Breast epithelium (tissue), 4 donors: ENCODE measurements around the gene MAGEF1. TPM values are rescaled to one million over a fixed set of nuclear protein-coding genes. Genes with fewer than 3 reads are reported as not detected.

Experiments used
- DNase-seq, 2 donors: peaks; one replicate each; pipeline ENCODE4 v3.0.0-alpha.2; 2019; ENCODE audit warnings: low spot score in 2 of 2
- H3K27ac ChIP-seq, 2 donors: fragments of 200-600 bp; sonication (generic) in 1 of 2; one replicate each; pipeline ENCODE4 v1.5.1; 2016 to 2019; ENCODE audit warnings: mild to moderate bottlenecking in 1 of 2
- H3K27me3 ChIP-seq, 2 donors: fragments of 200-600 bp; sonication (generic) in 1 of 2; one replicate each; pipeline versions ENCODE4 v1.5.1 to v1.6.0; 2017 to 2019; ENCODE audit warnings: control low read depth in 1 of 2, mild to moderate bottlenecking in 1 of 2
- H3K36me3 ChIP-seq: fragments of 200-600 bp; one replicate; pipeline ENCODE4 v1.5.1; 2019
- H3K4me1 ChIP-seq, 2 donors: fragments of 200-600 bp; sonication (generic); one replicate each; pipeline ENCODE4 v1.5.1; 2016 to 2019; ENCODE audit warnings: control low read depth in 1 of 2
- H3K4me3 ChIP-seq, 3 donors: fragments of 200-600 bp; sonication (generic); 1 replicate in 2 of 3; 2 replicates in 1 of 3; pipeline ENCODE4 v1.5.1; 2016 to 2019; ENCODE audit warnings: mild to moderate bottlenecking in 3 of 3, moderate library complexity in 2 of 3
- H3K9me3 ChIP-seq, 2 donors: fragments of 200-600 bp; sonication (generic) in 1 of 2; one replicate each; pipeline ENCODE4 v1.5.1; 2016 to 2019; ENCODE audit warnings: control low read depth in 1 of 2
- CTCF ChIP-seq, 3 donors: fragments of 450-650 bp; IDR thresholded peaks; one replicate each; pipeline ENCODE4 v1.5.1; 2016 to 2017; ENCODE audit warnings: antibody characterized with exemption in 3 of 3, mild to moderate bottlenecking in 3 of 3, moderate library complexity in 3 of 3
- POLR2A ChIP-seq: fragments of 450-650 bp; IDR thresholded peaks from one replicate; pipeline ENCODE4 v1.6.1; 2016; ENCODE audit warnings: antibody characterized with exemption, mild to moderate bottlenecking, moderate library complexity
- POLR2AphosphoS5 ChIP-seq, 3 donors: sonication (generic); formaldehyde crosslinking; IDR thresholded peaks; one replicate each; pipeline ENCODE4 v1.6.1; 2017; ENCODE audit warnings: antibody characterized with exemption in 3 of 3
- intact Hi-C: fragments of 100-400 bp; cut with DNase I; formaldehyde crosslinking; loops from one replicate; pipeline ENCODE4 v1.15.1; 2023; ENCODE audit warnings: low total_unique reads
- total RNA-seq, 3 donors: library from RNA; depleted of rRNA; stranded (reverse); fragments of >200 nt; gene quantifications; one replicate each; pipeline ENCODE4 v1.1.0, GENCODE V29; 2016

MAGEF1 gene
- total RNA-seq, 3 donors from 2014 or later: 16.5 to 40.4 (median 38.3) TPM

DNA sequence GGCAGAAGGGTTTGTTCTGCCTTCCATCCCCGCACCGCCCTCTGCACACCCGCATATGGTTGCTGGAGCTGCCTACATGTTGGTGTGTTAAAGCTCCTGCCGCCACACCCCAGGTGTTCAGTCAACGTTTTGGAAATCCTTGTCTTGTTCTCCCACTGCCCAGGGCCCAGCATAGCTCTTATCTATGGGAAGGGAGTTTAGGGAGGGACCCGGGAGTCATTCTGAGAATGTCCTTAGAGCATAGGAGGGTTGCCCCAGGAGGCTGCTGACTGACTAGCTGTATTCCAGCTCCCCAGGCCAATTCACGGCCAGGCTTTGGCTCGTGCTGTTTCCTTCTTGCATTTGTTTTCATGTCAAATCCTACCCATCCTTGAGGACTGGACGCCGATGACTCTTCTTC, 46.8 kb downstream of the MAGEF1 start:
- no peaks in the 10 kb centered on the region for H3K27me3 ChIP-seq
- DNase-seq: no peak
- TF ChIP-seq CTCF (IDR thresholded peaks at IDR 0.05): no peak
- no peak for TF ChIP-seq POLR2A
- TF ChIP-seq POLR2AphosphoS5 (IDR thresholded peaks at IDR 0.05): no peak
- H3K36me3 ChIP-seq: no peaks in the 10 kb centered on the region
- no peaks in the 10 kb centered on the region for H3K9me3 ChIP-seq
- no peak overlapping the region for H3K4me3 ChIP-seq
- no peak overlapping the region for H3K27ac ChIP-seq
- intact Hi-C loops: no loop called here
- H3K4me1 ChIP-seq: no peaks in the 10 kb centered on the region

- TF ChIP-seq POLR2AphosphoS5 (IDR thresholded peaks at IDR 0.05): no peak
- TF ChIP-seq CTCF (IDR thresholded peaks at IDR 0.05): no peak
- no peak for TF ChIP-seq POLR2A
- Histone ChIP-seq H3K36me3 (no peaks in the 10 kb centered on the region), H3K4me3 (no peak overlapping the region), H3K27ac (no peak overlapping the region), H3K9me3 (no peaks in the 10 kb centered on the region), H3K27me3 (no peaks in the 10 kb centered on the region), H3K4me1 (no peaks in the 10 kb centered on the region)
- no peak for DNase-seq
- intact Hi-C loops: no loop called here
Measured at GRCh38 chr3:184663756-184664155, 48.1 kb downstream of the MAGEF1 start.

DNA sequence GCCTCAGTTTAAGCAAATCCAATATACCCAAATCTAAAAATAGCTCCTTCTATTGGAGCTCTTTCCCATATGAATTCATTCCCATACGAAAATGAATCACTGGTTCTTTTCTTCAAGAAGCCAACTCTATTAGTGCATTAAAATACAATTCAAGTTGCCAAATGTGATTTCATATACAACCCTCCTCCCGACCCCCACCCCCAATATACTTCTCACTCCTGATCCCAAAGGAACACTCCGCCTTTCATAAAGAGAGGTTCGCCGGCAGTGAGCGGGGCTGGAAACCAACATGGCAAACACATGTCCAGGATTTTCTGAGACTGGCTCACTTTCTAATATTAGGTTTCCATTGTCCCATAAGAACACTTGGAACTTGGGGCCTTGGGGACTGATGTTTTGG, 48.5 kb downstream of the MAGEF1 start:
- Histone ChIP-seq H3K36me3 (no peaks in the 10 kb centered on the region), H3K4me1 (no peaks in the 10 kb centered on the region), H3K9me3 (no peaks in the 10 kb centered on the region), H3K4me3 (no peak overlapping the region), H3K27me3 (no peaks in the 10 kb centered on the region), H3K27ac (no peak overlapping the region)
- TF ChIP-seq POLR2AphosphoS5 (IDR thresholded peaks at IDR 0.05) (no peak), POLR2A (no peak), CTCF (IDR thresholded peaks at IDR 0.05) (no peak)
- intact Hi-C loops: no loop called here
- no peak for DNase-seq

DNA sequence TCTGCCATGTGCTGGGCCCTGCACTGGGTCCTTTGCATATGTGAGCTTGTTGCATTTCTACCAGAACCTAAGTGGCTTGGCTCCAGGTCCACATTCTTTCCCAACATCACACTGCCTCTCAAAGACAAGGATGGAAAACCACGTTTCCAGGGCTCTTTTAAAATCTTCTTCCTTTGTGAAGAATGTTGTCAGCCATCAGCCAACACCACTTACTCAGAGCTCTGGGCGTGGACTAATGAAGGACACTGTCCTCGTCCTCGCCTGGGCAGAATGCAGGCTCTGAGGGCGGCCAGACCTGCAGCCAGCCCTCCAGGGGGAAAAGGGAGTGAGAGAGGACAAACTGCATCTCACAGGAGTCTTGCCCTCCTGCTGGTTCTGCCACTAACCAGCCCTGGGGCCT, 49.7 kb downstream of the MAGEF1 start:
- intact Hi-C loops: no loop called here
- TF ChIP-seq POLR2A (no peak), CTCF (IDR thresholded peaks at IDR 0.05) (no peak), POLR2AphosphoS5 (IDR thresholded peaks at IDR 0.05) (no peak)
- H3K9me3 ChIP-seq: no peaks in the 10 kb centered on the region
- peak overlapping the region in 1 of 2 donors; percentile 33 for H3K27ac ChIP-seq
- H3K36me3 ChIP-seq: no peaks in the 10 kb centered on the region
- no peaks in the 10 kb centered on the region for H3K4me1 ChIP-seq
- no peak overlapping the region for H3K4me3 ChIP-seq
- no peak for DNase-seq
- no peaks in the 10 kb centered on the region for H3K27me3 ChIP-seq

DNA sequence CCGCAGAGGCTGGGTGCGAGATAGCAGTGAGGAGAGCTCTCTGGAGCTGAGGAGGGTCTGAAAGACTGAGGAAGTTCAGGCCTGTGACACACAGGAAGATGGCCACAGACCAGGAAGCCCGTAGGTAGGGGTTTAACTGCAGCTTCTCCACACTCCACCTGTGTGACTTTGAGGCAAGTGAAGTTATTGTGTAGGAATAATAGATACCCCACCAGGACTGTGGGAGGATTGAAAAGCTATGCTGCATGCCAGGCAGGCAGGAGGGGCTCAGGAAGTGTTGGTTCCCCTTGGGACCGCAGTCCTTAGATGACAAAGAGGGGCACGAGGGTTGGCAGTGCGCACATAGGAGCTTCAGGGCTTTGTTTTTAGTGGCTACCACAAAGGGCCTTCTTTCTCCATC, 50.9 kb downstream of the MAGEF1 start:
- intact Hi-C loops: no loop called here
- TF ChIP-seq POLR2AphosphoS5 (IDR thresholded peaks at IDR 0.05) (no peak), CTCF (IDR thresholded peaks at IDR 0.05) (no peak), POLR2A (no peak)
- H3K27me3 ChIP-seq: no peaks in the 10 kb centered on the region
- no peaks in the 10 kb centered on the region for H3K36me3 ChIP-seq
- peaks cover 2 to 5% of the 10 kb centered on the region in 2 donors for H3K4me1 ChIP-seq
- no peak overlapping the region for H3K4me3 ChIP-seq
- H3K27ac ChIP-seq: no peak overlapping the region
- H3K9me3 ChIP-seq: no peaks in the 10 kb centered on the region
- DNase-seq: no peak

Other genes starting within 250 kb of the MAGEF1 start
- 10 to 100 TPM in 1 of 3 donors, 1 to 10 TPM in 1, under 1 TPM in 1; 0.32 to 25.3 (median 7.9) TPM for gene EPHB3, start 150.3 kb downstream of the MAGEF1 start, total RNA-seq
- 10 to 100 TPM; 52.2 to 86.3 (median 61.9) TPM for gene VPS8, start 100.1 kb upstream of the MAGEF1 start, total RNA-seq